Brain microvascular endothelial cell (primary cell): ENCODE data around the gene PWWP2B.

Experiments
- DNase-seq: peaks from one replicate; pipeline ENCODE4 v3.0.0-alpha.2; 2020
- H3K27ac ChIP-seq: fragments of 250-450 bp; sonication (Bioruptor Pico); 2 replicates; pipeline ENCODE4 v1.5.1; 2020; ENCODE audit warnings: mild to moderate bottlenecking, moderate library complexity
- H3K27me3 ChIP-seq: fragments of 250-450 bp; sonication (Bioruptor Pico); replicated peaks from 2 replicates; pipeline ENCODE4 v1.5.1; 2020; ENCODE audit warnings: mild to moderate bottlenecking
- H3K36me3 ChIP-seq: fragments of 250-450 bp; sonication (Bioruptor Pico); replicated peaks from 2 replicates; pipeline ENCODE4 v1.5.1; 2020; ENCODE audit warnings: mild to moderate bottlenecking
- H3K4me3 ChIP-seq: 2 replicates; pipeline ENCODE4 v1.5.1; 2011; ENCODE audit warnings: low read depth, mild to moderate bottlenecking, control low read depth, low read length, moderate library complexity
- CTCF ChIP-seq: IDR thresholded peaks from 2 replicates; pipeline ENCODE4 v1.5.1; 2011; ENCODE audit warnings: low read depth, mild to moderate bottlenecking, moderate library complexity, low read length, control low read depth, inconsistent platforms; ENCODE audit errors: missing control alignments
- in situ Hi-C: cut with HindIII; loops from 2 replicates; pipeline ENCODE4 v1.10.0; 2017; ENCODE audit warnings: low sequenced_read_pairs, low pct_ligation_motif_present

PWWP2B gene

GRCh38 chr10:132458586-132459300, 61.7 kb downstream of the PWWP2B start:
- in situ Hi-C loops, result no loop called here
- no peak for DNase-seq
- no peaks in the 10 kb centered on the region for H3K36me3 ChIP-seq
- no peak overlapping the region for H3K27ac ChIP-seq
- H3K27me3 ChIP-seq, result no peaks in the 10 kb centered on the region
- peak; percentile 68 for TF ChIP-seq CTCF
- H3K4me3 ChIP-seq, result no peak overlapping the region

GRCh38 chr10:132459301-132460003, 62.5 kb downstream of the PWWP2B start:
- in situ Hi-C loops, result loop anchor here (10.0 kb wide), 1 partner anchor 165 kb away; no protein-coding TSS in a partner anchor
- Histone ChIP-seq H3K27ac (no peak overlapping the region), H3K27me3 (no peaks in the 10 kb centered on the region), H3K4me3 (no peak overlapping the region), H3K36me3 (no peaks in the 10 kb centered on the region)
- no peak for DNase-seq
- TF ChIP-seq CTCF, result no peak

- Histone ChIP-seq H3K27ac (no peak overlapping the region), H3K36me3 (no peaks in the 10 kb centered on the region), H3K27me3 (no peaks in the 10 kb centered on the region), H3K4me3 (no peak overlapping the region)
- in situ Hi-C loops, result loop anchor here (10.0 kb wide), 1 partner anchor 165 kb away; no protein-coding TSS in a partner anchor
- no peak for TF ChIP-seq CTCF
- no peak for DNase-seq
These were observed 63.1 kb downstream of the PWWP2B start for GRCh38 chr10:132460071-132460470.

GRCh38 chr10:132460691-132461090, 63.7 kb downstream of the PWWP2B start:
- in situ Hi-C loops, result loop anchor here (10.0 kb wide), 1 partner anchor 164 kb away; no protein-coding TSS in a partner anchor
- Histone ChIP-seq H3K27ac (no peak overlapping the region), H3K27me3 (no peaks in the 10 kb centered on the region), H3K4me3 (no peak overlapping the region), H3K36me3 (no peaks in the 10 kb centered on the region)
- no peak for TF ChIP-seq CTCF
- no peak for DNase-seq

GRCh38 chr10:132461103-132461682, 64.2 kb downstream of the PWWP2B start:
- Histone ChIP-seq H3K36me3 (no peaks in the 10 kb centered on the region), H3K27me3 (no peaks in the 10 kb centered on the region), H3K4me3 (no peak overlapping the region), H3K27ac (no peak overlapping the region)
- DNase-seq, result no peak
- in situ Hi-C loops, result loop anchor here (10.0 kb wide), 1 partner anchor 164 kb away; no protein-coding TSS in a partner anchor
- no peak for TF ChIP-seq CTCF
